H1 (cell line): ENCODE measurements around the gene ARHGEF7. TPM values are rescaled to one million over a fixed set of nuclear protein-coding genes. Genes with fewer than 3 reads are reported as not detected.

Experiments used
- CTCF ChIA-PET: fragments of 300-600 bp; sonication (Branson Sonifier 250); formaldehyde crosslinking; loops from one replicate; lab custom pipeline; 2021; ENCODE audit not compliant: partially characterized antibody; lab: Charles Lee
- POLR2A ChIA-PET: fragments of 300-600 bp; sonication (Branson Sonifier 250); formaldehyde crosslinking; loops from one replicate; lab custom pipeline; 2021; ENCODE audit warnings: inconsistent platforms; ENCODE audit not compliant: partially characterized antibody; lab: Charles Lee
- DNase-seq, 2 experiments: peaks; one replicate each; pipeline versions ENCODE4 v3.0.0 to v3.0.0-alpha.2; 2010 to 2022; ENCODE audit warnings: low spot score in 2 of 2, low read depth in 1 of 2, mixed read lengths in 1 of 2
- FAIRE-seq: peaks from 2 replicates; lab custom pipeline; 2011; peaks lifted over from hg19 to GRCh38; lab: Jason Lieb, UNC
- H2AFZ ChIP-seq: 2 replicates; pipeline ENCODE4 v1.8.1; 2012; ENCODE audit warnings: low read length, inconsistent platforms
- H2AK5ac ChIP-seq: 2 replicates; pipeline ENCODE4 v1.6.1; 2013; ENCODE audit warnings: low read depth, low read length
- H2BK120ac ChIP-seq: replicated peaks from 2 replicates; pipeline ENCODE3; 2013; ENCODE audit warnings: low read depth, low read length, inconsistent platforms
- H2BK12ac ChIP-seq: 2 replicates; pipeline ENCODE4 v1.6.1; 2013; ENCODE audit warnings: low read depth, low read length
- H2BK15ac ChIP-seq: 2 replicates; pipeline ENCODE4 v1.6.1; 2013; ENCODE audit warnings: low read length
- H2BK20ac ChIP-seq: 2 replicates; pipeline ENCODE4 v1.6.1; 2013; ENCODE audit warnings: low read length
- H2BK5ac ChIP-seq: 2 replicates; pipeline ENCODE4 v1.6.1; 2013; ENCODE audit warnings: low read depth, low read length
- H3K14ac ChIP-seq: 2 replicates; pipeline ENCODE4 v1.6.1; 2013; ENCODE audit warnings: inconsistent platforms; ENCODE audit not compliant: insufficient read length
- H3K18ac ChIP-seq: 2 replicates; pipeline ENCODE4 v1.6.1; 2013; ENCODE audit warnings: low read length; ENCODE audit errors: extremely low read depth
- H3K23ac ChIP-seq: 2 replicates; pipeline ENCODE4 v1.6.1; 2013; ENCODE audit warnings: inconsistent platforms; ENCODE audit not compliant: insufficient read length
- H3K23me2 ChIP-seq: 2 replicates; pipeline ENCODE4 v1.6.1; 2013; ENCODE audit warnings: low read depth, low read length
- H3K27ac ChIP-seq: 2 replicates; pipeline ENCODE4 v1.6.1; 2011; ENCODE audit warnings: low read depth, low read length, inconsistent platforms
- H3K27me3 ChIP-seq, 4 experiments: replicated peaks in 1 of 4; 1 replicate in 1 of 4; 2 replicates in 3 of 4; pipeline versions ENCODE4 v1.6.1 to v1.8.1; 2011 to 2013; ENCODE audit warnings: low read length in 3 of 4, mild to moderate bottlenecking in 3 of 4, inconsistent platforms in 2 of 4, mixed read lengths in 2 of 4, moderate library complexity in 1 of 4; ENCODE audit not compliant: control insufficient read depth in 3 of 4, insufficient read depth in 3 of 4; ENCODE audit errors: extremely low read depth in 1 of 4
- H3K36me3 ChIP-seq, 4 experiments: 2 replicates each; pipeline versions ENCODE4 v1.6.1 to v1.8.1; 2011 to 2013; ENCODE audit warnings: mild to moderate bottlenecking in 4 of 4, low read length in 3 of 4, moderate library complexity in 2 of 4, control low read depth in 1 of 4, inconsistent platforms in 1 of 4; ENCODE audit not compliant: insufficient read depth in 4 of 4, control insufficient read depth in 2 of 4
- H3K4ac ChIP-seq: replicated peaks from 2 replicates; pipeline ENCODE3; 2013; ENCODE audit warnings: low read length, low read depth, mixed read lengths, inconsistent platforms; ENCODE audit not compliant: insufficient read length
- H3K4me1 ChIP-seq, 4 experiments: replicated peaks in 1 of 4; 1 replicate in 1 of 4; 2 replicates in 3 of 4; pipeline versions ENCODE4 v1.6.1 to v1.8.1; 2011 to 2013; ENCODE audit warnings: low read length in 3 of 4, inconsistent platforms in 2 of 4, mixed read lengths in 1 of 4; ENCODE audit not compliant: insufficient read depth in 4 of 4, control insufficient read depth in 3 of 4
- H3K4me2 ChIP-seq, 2 experiments: 2 replicates each; pipeline versions ENCODE4 v1.6.1 to v1.8.1; 2011 to 2013; ENCODE audit warnings: low read depth in 2 of 2, low read length in 2 of 2, control low read depth in 1 of 2, inconsistent platforms in 1 of 2, mild to moderate bottlenecking in 1 of 2; ENCODE audit not compliant: insufficient read depth in 1 of 2
- H3K4me3 ChIP-seq, 4 experiments: fragments of 200-600, 300-600 bp in 1 of 4; sonication (generic), shearing (Covaris generic), sonication (Bioruptor Twin) in 1 of 4; 2 replicates each; pipeline versions ENCODE4 v1.5.1 to v1.8.1; 2011 to 2016; ENCODE audit warnings: low read length in 4 of 4, low read depth in 3 of 4, control low read depth in 2 of 4, inconsistent platforms in 2 of 4, mild to moderate bottlenecking in 2 of 4, mixed read lengths in 1 of 4, moderate library complexity in 1 of 4; ENCODE audit not compliant: insufficient read depth in 2 of 4; ENCODE audit errors: extremely low read depth in 1 of 4
- H3K56ac ChIP-seq: replicated peaks from 2 replicates; pipeline ENCODE3; 2013; ENCODE audit warnings: low read depth, mild to moderate bottlenecking, mixed read lengths, low read length, inconsistent platforms; ENCODE audit not compliant: insufficient read length
- H3K79me1 ChIP-seq: 2 replicates; pipeline ENCODE4 v1.6.1; 2013; ENCODE audit warnings: low read depth, low read length, control low read depth
- H3K79me2 ChIP-seq, 2 experiments: 2 replicates each; pipeline versions ENCODE4 v1.6.1 to v1.8.1; 2012 to 2013; ENCODE audit warnings: low read length in 2 of 2, mild to moderate bottlenecking in 2 of 2, inconsistent platforms in 1 of 2; ENCODE audit not compliant: insufficient read depth in 2 of 2, control insufficient read depth in 1 of 2
- H3K9ac ChIP-seq, 4 experiments: replicated peaks in 1 of 4; 1 replicate in 1 of 4; 2 replicates in 3 of 4; pipeline versions ENCODE4 v1.6.1 to v1.8.1; 2011 to 2013; ENCODE audit warnings: low read depth in 3 of 4, low read length in 3 of 4, control low read depth in 2 of 4, mild to moderate bottlenecking in 2 of 4, moderate library complexity in 2 of 4, inconsistent platforms in 1 of 4; ENCODE audit errors: extremely low read depth in 1 of 4
- H3K9me3 ChIP-seq, 2 experiments: 2 replicates each; pipeline versions ENCODE4 v1.6.1 to v1.8.1; 2012 to 2013; ENCODE audit warnings: mild to moderate bottlenecking in 2 of 2, moderate library complexity in 2 of 2, control low read depth in 1 of 2, inconsistent platforms in 1 of 2, low read depth in 1 of 2, low read length in 1 of 2, mixed read lengths in 1 of 2; ENCODE audit not compliant: insufficient read depth in 2 of 2
- H4K20me1 ChIP-seq, 2 experiments: replicated peaks in 1 of 2; 2 replicates each; pipeline versions ENCODE3 to v1.8.1; 2011 to 2013; ENCODE audit warnings: inconsistent platforms in 2 of 2, low read length in 2 of 2, mild to moderate bottlenecking in 1 of 2; ENCODE audit not compliant: insufficient read depth in 2 of 2, control insufficient read depth in 1 of 2
- H4K5ac ChIP-seq: 2 replicates; pipeline ENCODE4 v1.6.1; 2013; ENCODE audit warnings: low read length, low read depth, mixed read lengths, inconsistent platforms; ENCODE audit not compliant: insufficient read length
- H4K8ac ChIP-seq: 2 replicates; pipeline ENCODE4 v1.8.0; 2013; ENCODE audit warnings: mild to moderate bottlenecking, moderate library complexity, low read length, inconsistent platforms; ENCODE audit not compliant: insufficient read depth; ENCODE audit errors: extremely low read depth
- H4K91ac ChIP-seq: replicated peaks from 2 replicates; pipeline ENCODE3; 2013; ENCODE audit warnings: low read length, mixed read lengths, inconsistent platforms; ENCODE audit not compliant: insufficient read length
- RAD21 ChIP-seq, 2 experiments: IDR thresholded peaks in 1 of 2; conservative IDR thresholded peaks in 1 of 2; 2 replicates each; pipeline ENCODE4 v1.6.1; 2011; ENCODE audit warnings: low read depth in 2 of 2, low read length in 2 of 2, improper control_type of control experiment in 1 of 2, inconsistent platforms in 1 of 2, mild to moderate bottlenecking in 1 of 2, moderate library complexity in 1 of 2
- TCF12 ChIP-seq: IDR thresholded peaks from 2 replicates; pipeline ENCODE4 v1.6.1; 2011; ENCODE audit warnings: low read depth, mild to moderate bottlenecking, low read length
- TEAD4 ChIP-seq: IDR thresholded peaks from 2 replicates; pipeline ENCODE4 v1.6.1; 2012; ENCODE audit warnings: low read depth, low read length, inconsistent platforms, mixed read lengths
- WGBS, 2 experiments: shearing (Covaris generic) in 1 of 2; methylation state at CpG; one replicate each; pipeline versions ENCODE4 v1.1.6 to v1.1.7; 2013 to 2015; ENCODE audit warnings: low lambda C conversion rate in 2 of 2, mixed read lengths in 2 of 2, inconsistent platforms in 1 of 2, low coverage in 1 of 2, missing lambda C conversion rate in 1 of 2; ENCODE audit not compliant: insufficient replicate concordance in 2 of 2, insufficient coverage in 1 of 2, insufficient read length in 1 of 2; ENCODE audit errors: extremely low coverage in 1 of 2, missing lambda C conversion rate in 1 of 2; 5-methylcytosine and 5-hydroxymethylcytosine counted together
- polyA plus RNA-seq, 7 experiments: library from polyadenylated mRNA; depleted of rRNA in 3 of 7; stranded (reverse) in 5 of 7; unstranded in 2 of 7; fragments of >200 nt in 5 of 7; fragments of 200-250 nt in 2 of 7; gene quantifications; 1 replicate in 5 of 7; 2 replicates in 1 of 7; 4 replicates in 1 of 7; pipeline versions ENCODE4 v1.2.1 to v1.2.3, GENCODE V29; 2011 to 2013; ENCODE audit warnings: missing spikeins in 2 of 7, mixed read lengths in 2 of 7
- total RNA-seq: library from RNA; stranded (reverse); fragmentation: NEBNext Ultra II Directional; extraction: Animal tissue kit (Norgen Biotek cat#: 25700); gene quantifications from 2 replicates; pipeline ENCODE4 v1.2.1, GENCODE V29; 2021

The ARHGEF7 gene
- total and polyA plus RNA-seq, 2 of the 8 experiments (the other 6 are each of a cell fraction or from before 2014, with no cell fraction given) = 26.2 to 56.5 TPM

- H3K14ac ChIP-seq = no peak overlapping the region
- no peak overlapping the region for H2BK20ac ChIP-seq
- H3K4me2 ChIP-seq = no peak overlapping the region
- H4K20me1 ChIP-seq = peaks cover 0 to 4% of the 10 kb centered on the region in 2 experiments
- H2BK12ac ChIP-seq = no peak overlapping the region
- no peaks in the 10 kb centered on the region for H3K4me1 ChIP-seq
- no peak overlapping the region for H2AK5ac ChIP-seq
- H2AFZ ChIP-seq = no peak overlapping the region
- H3K79me2 ChIP-seq = no peaks in the 10 kb centered on the region
- no peak overlapping the region for H3K27ac ChIP-seq
- H4K8ac ChIP-seq = no peak overlapping the region
- H3K79me1 ChIP-seq = no peaks in the 10 kb centered on the region; the same call in 1 of the 2 replicates
- H3K27me3 ChIP-seq = no peaks in the 10 kb centered on the region
- H3K9ac ChIP-seq = no peak overlapping the region
- no peaks in the 10 kb centered on the region for H3K23me2 ChIP-seq
- no peak for DNase-seq
- no peak overlapping the region for H3K56ac ChIP-seq
- WGBS, 2 experiments = 95% methylated on average over 9 of the region's 9 CpGs; no CpG with 5 or more reads in 1 of the 2 experiments
- peaks cover 0 to 16% (median 3%) of the 10 kb centered on the region in 4 experiments; a peak in 5 of 8 replicates for H3K36me3 ChIP-seq
- FAIRE-seq = no peak
- no peaks in the 10 kb centered on the region for H3K9me3 ChIP-seq
- ChIA-PET CTCF (no interaction called here), POLR2A (no interaction called here)
- no peak overlapping the region for H3K18ac ChIP-seq
- H3K23ac ChIP-seq = no peak overlapping the region
- H2BK120ac ChIP-seq = no peak overlapping the region
- no peak overlapping the region for H4K5ac ChIP-seq
- no peak overlapping the region for H3K4ac ChIP-seq
- peak overlapping the region; percentile 62; the same call in 1 of the 2 replicates for H2BK5ac ChIP-seq
- H2BK15ac ChIP-seq = no peak overlapping the region
- TF ChIP-seq RAD21 (IDR thresholded peaks at IDR 0.05 in 1 of 2, conservative IDR thresholded peaks at IDR 0.05 in 1 of 2; ENCODE audit: low read depth in 2 of 2, low read length in 2 of 2) (no peak), TCF12 (no peak), TEAD4 (no peak)
- H3K4me3 ChIP-seq = no peak overlapping the region
- H4K91ac ChIP-seq = no peak overlapping the region
Measured at GRCh38 chr13:111295886-111296285, 180.8 kb downstream of the ARHGEF7 start.
